Stimulated activated CD4-positive, alpha-beta T cell treated with anti-CD3 and anti-CD28 coated beads, Interleukin-12 subunit alpha, Interleukin-12 subunit beta, amount 100 ng/mL, for 48 hours (primary cell): ENCODE data around the gene DDRGK1.
A peak's percentile ranks its signal among the peaks of the same experiment; 100 is the strongest.
"Not testable (repeated sequence)": the region's sequence is repeated elsewhere in the genome, so short reads cannot be mapped to it uniquely, and the experiment has no call there.

Source experiments
- DNase-seq, 3 donors: peaks; one replicate each; pipeline ENCODE4 v3.0.0-alpha.2; 2020; ENCODE audit warnings: low read depth in 2 of 3, low spot score in 1 of 3

Gene DDRGK1

DNA sequence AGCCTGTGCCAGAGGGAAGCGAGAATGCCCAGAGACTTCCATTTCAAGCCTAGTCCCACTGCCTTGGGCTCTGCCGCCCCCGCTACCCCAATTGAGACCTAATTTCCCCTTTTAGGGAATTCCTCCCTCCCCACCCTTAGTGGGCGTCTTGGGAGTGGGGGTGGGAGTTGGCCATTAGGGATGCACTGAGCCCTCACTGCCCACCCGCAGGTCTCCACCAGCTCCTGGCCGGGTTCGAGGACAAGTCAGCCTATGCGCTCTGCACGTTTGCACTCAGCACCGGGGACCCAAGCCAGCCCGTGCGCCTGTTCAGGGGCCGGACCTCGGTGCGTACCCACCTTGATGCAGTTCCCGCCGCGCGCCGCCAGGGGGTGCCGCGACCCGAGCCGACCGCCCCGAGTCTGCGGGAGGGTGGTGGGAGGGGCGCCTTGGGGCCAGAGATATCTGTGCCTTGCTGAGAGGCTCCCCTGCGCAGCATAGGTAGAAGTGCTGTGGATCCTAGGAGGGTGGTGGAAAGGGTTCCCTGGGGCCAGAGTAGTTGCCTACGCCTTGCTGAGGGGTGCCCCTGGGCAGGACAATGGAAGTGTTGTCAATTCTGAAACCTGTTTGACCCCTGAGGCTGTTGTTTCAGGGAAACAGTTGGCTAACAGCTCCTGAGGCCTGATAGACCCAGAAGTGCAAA is 14.0 kb upstream of the DDRGK1 start:
- DNase-seq, result peak; percentile 60 to 74 (median 72)

DNA sequence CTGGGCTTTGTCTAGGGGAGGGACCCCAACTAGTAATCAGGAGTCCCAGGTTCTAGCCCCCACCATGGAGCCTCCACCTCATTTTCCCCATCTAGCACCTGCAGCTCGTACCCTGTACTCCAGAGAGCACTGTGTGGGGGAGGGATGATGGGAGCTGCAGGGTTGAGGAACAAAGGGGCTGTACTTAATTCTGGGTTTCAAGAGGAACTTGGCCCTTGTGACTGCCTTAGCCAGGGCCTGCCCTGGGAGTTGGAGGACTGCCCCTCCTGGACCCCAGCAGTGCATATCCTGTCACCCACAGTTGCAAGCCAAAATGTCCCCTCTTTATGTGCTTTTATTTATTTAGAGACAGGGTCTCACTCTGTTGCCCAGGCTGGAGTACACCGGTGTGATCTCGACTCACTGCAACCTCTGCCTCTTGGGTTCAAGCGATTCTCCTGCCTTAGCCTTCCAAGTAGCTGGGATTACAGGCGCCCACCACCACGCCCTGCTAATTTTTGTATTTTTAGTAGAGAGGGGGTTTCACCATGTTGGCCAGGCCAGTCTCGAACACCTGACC is 11.0 kb upstream of the DDRGK1 start:
- not testable (repeated sequence) for DNase-seq

DNA sequence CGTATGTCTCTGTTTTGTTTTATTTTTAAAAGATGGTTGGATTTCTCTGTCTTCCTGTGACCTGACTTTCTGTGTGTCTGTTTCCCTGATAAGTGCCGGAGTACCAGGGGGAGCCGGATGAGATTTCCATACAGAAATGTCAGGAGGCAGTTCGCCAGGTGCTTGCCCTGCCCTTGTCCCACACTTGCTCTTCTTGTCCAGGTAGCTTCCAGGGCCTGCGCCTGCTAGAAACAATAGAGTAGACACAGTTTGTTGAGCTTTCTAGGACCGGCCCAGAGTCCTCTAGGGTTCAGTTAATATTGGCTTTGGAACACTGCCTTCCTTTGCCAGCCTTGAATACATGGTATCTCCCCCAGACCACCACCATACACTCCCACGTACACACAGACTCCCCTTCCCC is 8.7 kb upstream of the DDRGK1 start:
- no peak for DNase-seq

DNA sequence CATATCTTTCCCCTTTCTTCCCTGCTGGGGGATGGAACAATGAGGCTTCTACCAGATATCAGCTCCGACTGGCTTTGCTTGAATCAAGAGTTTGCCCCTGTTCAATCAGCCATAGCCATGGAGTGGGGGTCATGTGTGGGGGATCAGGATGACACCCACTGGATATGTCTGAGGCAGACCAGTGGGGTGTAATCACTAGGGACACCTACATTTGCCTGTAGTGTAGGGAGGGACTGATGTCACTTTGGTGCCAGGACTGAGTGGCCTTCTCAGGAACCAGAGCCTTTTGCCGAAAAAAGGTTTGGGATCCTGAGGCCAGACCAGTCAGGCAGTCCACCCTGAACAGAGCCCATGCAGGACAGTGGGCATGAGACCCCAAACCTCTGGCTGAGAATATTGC is 5.9 kb upstream of the DDRGK1 start:
- DNase-seq, result no peak

DNA sequence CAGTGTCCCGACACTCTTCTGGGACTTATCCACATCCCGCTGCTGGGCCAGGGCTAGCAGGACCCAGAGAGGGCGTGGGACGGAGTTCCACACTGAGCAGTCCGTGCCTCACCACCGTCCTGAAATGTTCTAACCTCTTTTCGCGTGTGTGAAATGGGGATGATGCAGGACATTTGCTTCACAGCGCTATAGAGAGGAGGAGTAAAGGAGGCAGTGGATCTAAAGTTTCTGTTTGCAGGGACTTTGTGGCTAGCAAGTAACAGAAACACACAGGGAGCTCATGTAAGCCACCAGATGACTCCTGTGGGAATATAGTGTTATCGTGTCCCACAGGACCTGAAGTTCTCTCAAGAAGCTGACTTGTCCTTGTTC is 5.5 kb upstream of the DDRGK1 start:
- no peak for DNase-seq

DNA sequence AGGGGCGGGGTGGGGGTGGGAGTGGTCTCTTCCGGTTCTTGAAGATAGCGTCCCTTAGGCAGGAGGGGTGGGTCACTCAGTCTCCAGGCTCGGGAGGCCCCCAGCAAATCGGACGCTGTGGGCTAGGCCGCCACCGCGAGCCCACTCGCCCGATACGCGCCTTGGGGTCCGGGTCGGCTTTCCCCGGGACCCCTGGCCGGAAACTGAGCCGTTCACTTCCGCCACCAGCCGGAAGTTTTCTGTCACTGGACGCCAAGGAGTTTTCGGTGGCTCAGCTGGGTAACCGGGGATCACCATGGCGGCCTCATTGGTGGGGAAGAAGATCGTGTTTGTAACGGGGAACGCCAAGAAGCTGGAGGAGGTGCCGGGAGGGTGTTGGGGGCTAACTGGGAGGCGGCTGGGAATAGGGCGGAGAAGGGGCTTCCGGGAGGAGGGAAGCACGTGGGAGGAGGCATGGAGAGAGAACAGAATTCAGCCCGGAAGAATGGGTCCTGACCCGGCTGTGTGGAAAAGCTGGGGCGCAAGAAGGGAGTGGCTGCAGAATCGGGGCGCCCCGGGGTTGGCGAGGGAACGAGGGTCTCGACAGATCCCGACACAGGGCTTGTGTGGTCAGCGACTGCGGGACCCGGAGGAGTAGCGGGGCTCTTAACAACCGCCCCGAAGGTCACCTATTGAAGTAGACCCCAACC is 4.9 kb upstream of the DDRGK1 start, which contains the start of gene ITPA:
Gene ITPA, plus strand, starts transcription at position 242 of the 689 bp plus-strand sequence. Its CDS starts 54 bp downstream, at position 296.
- DNase-seq, result peak; percentile 31 to 61 (median 40)

DNA sequence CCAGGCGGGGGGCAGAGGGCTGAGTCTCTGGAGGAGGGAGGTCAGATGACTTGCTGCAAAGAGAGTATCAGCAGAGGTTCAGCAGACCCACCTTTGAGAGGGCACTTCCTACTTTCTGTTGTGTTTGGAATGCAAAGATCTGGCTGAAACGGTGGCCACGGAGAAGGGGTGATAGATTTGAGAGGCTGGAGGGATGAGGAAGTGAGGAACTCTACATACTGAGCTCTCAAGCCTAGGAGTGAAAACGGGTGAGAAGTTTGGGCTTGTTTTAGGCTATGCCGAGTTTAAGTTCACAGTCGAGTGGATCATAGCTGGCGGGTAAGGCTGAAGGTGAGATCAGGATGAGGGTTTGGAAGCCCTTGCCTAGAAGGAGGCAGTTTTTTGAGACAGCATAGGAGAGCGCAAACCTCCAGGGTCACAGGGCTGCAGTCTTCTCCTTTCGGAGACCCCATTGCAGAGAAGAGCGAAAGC is 4.3 kb upstream of the DDRGK1 start:
- no peak for DNase-seq

DNA sequence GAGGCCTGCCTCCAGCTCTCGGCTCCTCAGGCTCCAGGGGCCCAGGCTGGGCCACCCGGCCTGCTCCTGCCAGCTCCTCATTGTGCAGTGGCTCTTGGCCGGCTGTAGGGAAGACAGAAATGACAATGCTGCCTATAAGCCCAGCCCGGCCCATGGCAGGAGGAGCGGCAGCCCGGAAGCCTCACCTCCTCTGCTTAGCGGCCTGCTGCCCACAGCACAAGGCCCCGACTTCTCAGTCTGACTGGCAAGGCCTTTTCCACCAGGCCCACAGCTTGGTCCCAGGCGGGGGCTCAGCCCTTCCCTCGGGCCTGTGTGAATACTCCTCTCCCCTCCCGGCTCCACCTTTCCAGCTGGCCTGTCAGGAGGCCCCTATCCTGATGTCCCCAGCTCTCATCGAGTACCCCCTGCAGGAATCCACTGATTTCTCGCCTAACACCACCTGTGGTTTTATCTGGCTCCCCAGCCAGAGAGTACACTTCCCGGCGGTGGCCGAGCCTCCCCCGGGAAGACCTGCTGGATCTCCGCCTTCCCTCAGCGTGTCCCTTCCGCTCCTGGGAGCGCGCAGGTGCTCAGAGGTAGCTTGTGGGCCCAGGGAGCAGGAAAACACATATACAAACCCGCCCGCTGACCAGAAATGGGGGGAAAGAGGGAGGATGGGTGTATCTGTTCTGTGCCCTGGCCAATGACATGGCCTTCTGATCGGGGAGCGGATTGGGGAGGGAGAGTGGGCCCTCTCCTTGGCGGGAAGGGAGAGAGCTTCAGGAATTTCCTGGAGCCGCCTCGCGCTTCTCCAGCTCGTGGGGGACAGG is 963 bp downstream of the DDRGK1 start:
- DNase-seq, result peak; percentile 9 to 29 (median 21)

DNA sequence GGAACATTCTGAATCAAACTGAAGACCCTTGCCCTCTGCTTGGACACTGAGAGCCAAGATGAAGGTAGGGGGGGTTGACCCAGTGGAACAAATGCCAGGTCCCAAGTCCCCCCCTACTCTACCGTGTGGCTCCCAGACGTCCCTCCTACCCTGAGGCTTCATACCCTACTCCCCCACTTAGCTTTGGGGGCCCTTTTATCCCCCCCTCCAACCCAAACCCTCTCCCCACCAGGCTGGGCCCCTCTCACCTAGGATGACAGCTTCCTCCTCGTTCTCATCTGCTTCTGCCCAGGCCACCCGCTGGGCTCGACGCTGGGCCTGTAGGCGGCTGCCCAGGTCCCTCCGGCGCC is 1.5 kb downstream of the DDRGK1 start:
- DNase-seq, result no peak

DNA sequence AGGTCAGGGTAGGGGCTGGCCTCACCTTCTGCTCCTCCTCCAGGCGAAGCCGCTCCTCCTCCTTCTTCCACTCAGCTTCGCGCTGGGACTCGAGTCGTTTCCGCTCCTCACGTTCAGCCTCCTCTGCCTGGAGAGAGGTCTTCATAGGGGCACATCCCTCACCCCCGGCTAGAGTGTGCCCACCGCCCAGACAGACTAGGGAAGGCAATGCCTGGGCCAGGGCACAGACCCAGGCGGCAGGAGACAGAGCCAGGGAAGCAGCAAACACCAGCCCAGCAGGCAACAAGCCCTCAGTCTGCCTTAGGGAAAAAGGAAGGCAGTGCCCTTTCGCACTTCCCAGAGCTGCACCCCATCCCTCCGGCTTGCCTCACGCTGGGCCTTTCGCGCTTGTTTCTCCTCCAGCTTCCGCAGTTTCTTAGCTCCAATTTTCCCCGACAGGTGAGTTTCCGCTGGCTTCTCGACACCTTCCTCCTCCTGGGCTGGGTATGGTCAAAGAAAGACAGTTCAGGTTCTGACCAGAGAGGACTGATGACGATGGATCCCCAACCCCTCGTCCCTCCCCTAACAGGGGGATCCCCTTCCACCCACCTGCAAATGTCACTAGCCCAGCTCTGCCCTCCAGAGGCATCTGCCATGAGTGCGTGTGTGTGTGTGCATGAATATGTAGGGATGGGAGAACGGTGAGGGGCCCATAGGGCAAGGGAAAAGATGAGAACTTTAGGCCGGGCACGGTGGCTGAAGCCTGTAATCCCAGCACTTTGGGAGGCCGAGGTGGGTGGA is 4.3 kb downstream of the DDRGK1 start:
- DNase-seq, result no peak

DNA sequence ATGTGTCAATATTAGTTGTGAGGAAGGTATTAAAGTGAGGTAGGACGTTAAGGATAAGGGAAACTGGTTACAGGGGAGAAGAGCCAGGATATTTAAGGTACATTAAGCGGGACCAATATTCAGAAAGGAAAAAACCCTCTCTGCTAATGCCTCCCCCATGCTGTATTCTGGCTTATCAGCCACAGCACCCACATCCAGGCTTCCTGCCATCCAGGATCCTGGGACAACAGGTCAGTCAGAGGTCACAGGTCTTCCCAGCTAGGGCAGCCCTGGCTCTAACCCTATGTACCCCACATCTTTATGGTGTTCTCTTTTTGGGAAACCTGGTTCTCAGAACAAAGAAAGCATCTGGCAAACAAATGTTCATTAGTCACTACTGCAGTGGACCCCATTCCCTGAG is 5.3 kb downstream of the DDRGK1 start:
- DNase-seq, result no peak

DNA sequence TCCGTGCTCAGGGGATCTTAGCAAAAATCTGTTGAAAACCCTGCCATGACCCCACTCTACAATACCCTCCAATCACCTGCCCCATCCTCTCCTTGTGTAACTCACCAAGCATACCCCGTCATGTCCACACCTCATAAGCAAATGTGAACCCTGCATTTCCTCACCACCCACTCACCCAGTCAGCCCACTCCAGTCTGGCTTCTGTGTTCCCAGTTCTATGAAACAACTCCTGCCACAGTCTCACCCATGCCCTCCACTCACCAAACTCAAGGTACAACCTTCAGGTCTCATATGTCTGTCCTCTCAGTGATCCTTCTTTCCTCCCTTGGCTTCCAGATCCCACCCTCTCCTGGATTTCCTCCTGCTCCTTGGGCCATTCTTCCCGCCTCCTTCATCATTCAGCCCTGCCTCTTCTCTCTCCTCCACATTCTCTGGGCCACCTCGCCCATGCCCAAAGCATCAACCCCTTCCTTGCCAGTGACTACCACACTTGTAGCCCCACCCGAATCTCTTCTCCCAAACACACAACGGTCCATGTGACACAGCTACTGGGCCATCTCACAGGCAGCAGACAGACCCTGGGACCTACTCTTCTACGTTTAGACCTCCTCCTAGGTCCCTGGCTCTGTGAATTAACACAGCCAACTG is 8.8 kb downstream of the DDRGK1 start:
- DNase-seq, result no peak

DNA sequence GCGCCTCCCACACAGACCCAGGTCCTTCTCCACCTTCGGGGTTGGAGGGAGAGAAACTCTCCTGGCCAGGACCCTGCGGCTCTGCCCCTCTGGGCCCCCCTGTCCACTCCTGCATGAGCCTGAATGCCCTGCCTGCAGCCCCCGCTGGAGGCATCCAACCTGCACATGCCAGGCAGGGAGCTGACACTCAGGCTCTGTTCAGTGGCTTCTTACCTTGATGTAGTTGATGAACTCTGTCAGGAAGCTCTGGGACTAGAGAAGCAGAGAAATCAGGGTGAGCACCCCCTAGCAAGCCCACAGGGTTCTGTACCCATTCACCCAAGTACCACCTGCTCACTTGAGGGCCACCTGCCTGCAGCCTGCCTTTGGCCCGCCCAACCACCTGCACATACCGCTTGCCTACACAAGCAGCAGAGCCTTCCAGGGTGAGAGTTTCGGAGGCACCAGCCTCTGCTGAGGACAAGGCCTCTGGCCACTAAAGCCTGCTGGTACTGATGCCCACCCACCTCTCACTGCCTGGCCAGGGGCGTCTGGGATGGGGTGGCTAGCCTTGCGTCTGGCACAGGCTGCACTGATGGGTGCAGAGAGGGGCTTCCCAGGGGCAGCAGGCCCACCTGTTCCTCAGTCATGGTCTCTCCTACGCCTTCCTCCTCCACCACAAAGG is 9.7 kb downstream of the DDRGK1 start:
- no peak for DNase-seq

DNA sequence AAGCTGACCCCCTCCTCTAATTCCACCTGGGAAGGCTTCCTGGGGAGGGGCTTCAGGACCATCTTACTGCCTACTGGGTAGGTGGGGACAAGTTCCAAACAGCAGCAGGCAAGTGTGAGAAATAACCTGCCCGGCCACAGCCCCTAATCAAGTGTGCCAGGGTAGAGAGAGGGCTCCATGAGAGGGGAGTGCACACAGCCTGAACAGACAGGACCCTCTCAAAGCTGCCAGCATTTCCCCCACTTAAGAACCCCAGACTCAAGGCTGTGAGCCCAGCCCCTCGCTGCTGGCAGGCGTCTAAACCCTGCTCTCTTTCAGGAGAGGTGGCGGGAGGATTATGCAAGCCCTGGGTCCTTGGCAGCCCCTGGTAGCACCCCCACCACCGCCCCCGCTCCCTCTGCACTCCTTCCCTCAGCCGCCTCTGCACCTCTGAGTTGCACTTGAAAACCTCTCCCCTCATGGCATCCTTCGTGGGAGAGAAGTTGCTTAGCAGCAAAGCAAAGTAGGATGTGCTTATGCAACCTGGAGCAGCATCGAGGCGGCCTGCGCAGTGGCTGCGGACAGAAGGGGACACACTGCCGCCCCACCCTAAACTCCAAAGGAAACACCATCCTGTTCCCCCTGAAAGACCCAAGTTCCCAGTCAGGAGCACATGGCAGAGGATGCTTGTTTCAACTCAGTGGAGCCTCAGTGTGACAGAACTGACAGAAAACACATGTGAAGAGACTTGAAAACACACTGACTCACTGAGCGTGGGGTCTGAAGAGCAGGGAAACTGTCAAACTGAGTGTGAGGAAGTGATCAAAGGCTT is 10.5 kb downstream of the DDRGK1 start:
- no peak for DNase-seq

DNA sequence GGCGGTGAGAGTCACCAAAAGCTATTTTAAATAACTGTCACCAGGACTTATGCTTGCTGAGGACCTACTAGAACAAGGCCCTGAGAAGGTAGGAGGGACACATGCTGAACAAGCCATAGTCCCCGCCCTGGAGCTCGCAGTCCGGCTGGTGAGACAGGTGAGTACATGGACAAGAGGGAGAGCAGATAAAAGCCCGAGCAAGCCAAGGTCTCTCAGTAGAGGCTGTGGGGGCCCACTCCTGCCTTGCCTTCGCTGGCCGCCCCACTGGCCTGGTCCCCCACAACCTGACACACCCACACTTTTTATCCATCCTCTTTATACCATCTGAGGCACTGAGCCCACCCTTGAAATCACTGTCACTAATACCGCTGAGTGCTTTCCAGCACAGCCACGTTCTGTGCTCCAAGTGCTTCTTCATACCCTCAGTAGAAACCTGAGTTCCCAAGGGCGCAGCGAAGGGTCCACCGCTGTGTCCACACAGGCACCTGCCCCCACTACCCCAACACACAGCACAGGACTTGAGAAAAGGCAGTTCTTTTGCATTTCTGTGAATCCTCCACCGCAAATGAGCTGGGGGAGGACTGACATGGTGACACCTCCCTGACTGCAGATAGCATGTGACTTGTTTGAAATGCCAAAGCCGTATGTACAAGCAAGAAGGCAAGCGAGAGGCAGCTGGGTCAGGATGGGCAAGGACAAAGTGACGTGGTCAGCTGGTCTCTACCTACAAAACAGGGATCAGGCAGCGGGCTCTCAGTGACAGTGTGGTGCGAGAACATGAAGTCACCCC is 12.1 kb downstream of the DDRGK1 start:
- no peak for DNase-seq

DNA sequence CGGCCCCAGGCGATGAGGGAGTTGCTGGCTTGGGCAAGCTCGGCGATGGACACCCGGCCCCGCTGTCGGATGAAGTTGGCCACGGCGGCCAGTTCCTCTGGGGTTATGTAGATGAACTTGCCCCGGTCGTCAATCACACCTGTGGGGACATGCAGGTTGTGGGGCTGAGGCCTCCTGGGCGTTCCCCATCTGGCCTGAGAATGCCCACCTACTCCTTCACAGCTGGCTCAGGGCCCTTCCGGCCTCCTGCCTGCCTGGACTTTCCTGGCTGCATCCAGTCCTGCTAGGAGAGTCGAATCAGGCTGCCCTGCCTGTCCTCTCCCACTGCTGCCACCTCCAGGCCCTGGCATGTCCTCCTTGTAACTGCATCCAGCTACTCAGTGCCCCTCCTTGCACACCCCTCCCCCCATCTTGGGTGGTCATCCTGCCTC is 13.8 kb downstream of the DDRGK1 start:
- no peak for DNase-seq

DNA sequence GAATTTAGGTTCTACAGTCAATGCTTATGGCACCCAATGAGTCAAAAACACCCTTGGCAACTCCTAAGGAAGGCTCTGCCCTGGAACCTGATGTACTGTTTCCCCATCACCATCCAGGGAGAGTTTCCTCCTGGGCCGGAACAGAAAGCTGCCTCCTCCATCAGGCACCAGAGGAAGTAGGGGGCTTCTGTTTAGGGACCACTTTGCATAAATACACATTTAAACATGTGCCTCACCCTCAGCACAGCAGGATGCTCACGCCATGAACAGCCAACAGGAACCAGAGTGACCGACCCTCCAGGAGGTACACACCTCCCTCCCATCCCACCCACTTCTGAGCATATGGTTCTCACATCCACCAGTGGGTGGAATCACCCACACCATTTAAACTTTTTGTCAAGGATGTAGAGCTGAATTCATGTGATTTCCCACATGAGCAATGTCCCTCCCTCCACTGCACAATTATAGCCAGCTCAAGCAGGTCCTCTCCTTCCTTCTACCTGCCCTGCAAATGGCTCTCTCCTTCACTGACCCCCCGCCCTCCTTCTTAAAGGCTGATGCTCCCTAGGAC is 14.8 kb downstream of the DDRGK1 start:
- no peak for DNase-seq
